Liver (tissue), 9 donors: ENCODE results near the gene ATCAY. TPM values are rescaled to one million over a fixed set of nuclear protein-coding genes. Genes with fewer than 3 reads are reported as not detected.
"Not testable (repeated sequence)": the region's sequence is repeated elsewhere in the genome, so short reads cannot be mapped to it uniquely, and the experiment has no call there.

ENCODE experiments used
- DNase-seq: peaks from one replicate; pipeline ENCODE4 v3.0.0-alpha.2; 2017; ENCODE audit warnings: low spot score
- H3K27ac ChIP-seq, 2 donors: one replicate each; pipeline ENCODE4 v1.7.0; 2013; ENCODE audit warnings: inconsistent platforms in 2 of 2, low read length in 2 of 2, control low read depth in 1 of 2, low read depth in 1 of 2, mild to moderate bottlenecking in 1 of 2
- H3K27me3 ChIP-seq, 4 donors: one replicate each; pipeline versions ENCODE4 v1.6.1 to v1.7.0; 2013; ENCODE audit warnings: low read length in 3 of 4, inconsistent platforms in 1 of 4, mild to moderate bottlenecking in 1 of 4, moderate library complexity in 1 of 4; ENCODE audit not compliant: control insufficient read depth in 4 of 4, insufficient read depth in 4 of 4
- H3K36me3 ChIP-seq, 4 donors: one replicate each; pipeline versions ENCODE4 v1.6.1 to v1.7.0; 2013; ENCODE audit warnings: low read length in 3 of 4, mild to moderate bottlenecking in 3 of 4, low read depth in 1 of 4, moderate library complexity in 1 of 4; ENCODE audit not compliant: control insufficient read depth in 4 of 4, insufficient read depth in 3 of 4
- H3K4me1 ChIP-seq, 4 donors: one replicate each; pipeline versions ENCODE4 v1.6.1 to v1.7.0; 2013; ENCODE audit warnings: low read length in 3 of 4, mild to moderate bottlenecking in 3 of 4, moderate library complexity in 1 of 4; ENCODE audit not compliant: control insufficient read depth in 4 of 4, insufficient read depth in 4 of 4
- H3K4me3 ChIP-seq, 3 donors: one replicate each; pipeline versions ENCODE4 v1.6.1 to v1.7.0; 2013; ENCODE audit warnings: low read length in 3 of 3, control low read depth in 1 of 3, low read depth in 1 of 3, mild to moderate bottlenecking in 1 of 3
- H3K9ac ChIP-seq, 2 donors: one replicate each; pipeline ENCODE4 v1.7.0; 2013; ENCODE audit warnings: low read length in 2 of 2, mild to moderate bottlenecking in 2 of 2, moderate library complexity in 2 of 2, control low read depth in 1 of 2, low read depth in 1 of 2
- H3K9me3 ChIP-seq, 4 donors: one replicate each; pipeline versions ENCODE4 v1.6.1 to v1.7.0; 2013; ENCODE audit warnings: low read length in 3 of 4; ENCODE audit not compliant: control insufficient read depth in 4 of 4
- ATF3 ChIP-seq: IDR thresholded peaks from 2 replicates; pipeline ENCODE4 v1.6.1; 2016; ENCODE audit warnings: antibody characterized with exemption
- EGR1 ChIP-seq, 2 donors: IDR thresholded peaks; 2 replicates each; pipeline ENCODE4 v1.6.1; 2016 to 2018; ENCODE audit warnings: antibody characterized with exemption in 2 of 2, low read depth in 2 of 2
- FOXA1 ChIP-seq: IDR thresholded peaks from 2 replicates; pipeline ENCODE4 v1.6.1; 2016; ENCODE audit warnings: antibody characterized with exemption
- FOXA2 ChIP-seq: IDR thresholded peaks from 2 replicates; pipeline ENCODE4 v1.6.1; 2016; ENCODE audit warnings: antibody characterized with exemption
- GABPA ChIP-seq, 2 donors: IDR thresholded peaks in 1 of 2; conservative IDR thresholded peaks in 1 of 2; 2 replicates each; pipeline ENCODE4 v1.6.1; 2016; ENCODE audit warnings: antibody characterized with exemption in 2 of 2, mild to moderate bottlenecking in 1 of 2, moderate library complexity in 1 of 2
- HNF4A ChIP-seq, 2 donors: conservative IDR thresholded peaks; 2 replicates each; pipeline ENCODE4 v1.6.1; 2016; ENCODE audit warnings: antibody characterized with exemption in 2 of 2, mild to moderate bottlenecking in 2 of 2
- JUND ChIP-seq, 2 donors: IDR thresholded peaks; 2 replicates each; pipeline ENCODE4 v1.6.1; 2016; ENCODE audit warnings: antibody characterized with exemption in 2 of 2
- NR2F2 ChIP-seq: IDR thresholded peaks from 2 replicates; pipeline ENCODE4 v1.6.1; 2016; ENCODE audit warnings: antibody characterized with exemption
- RAD21 ChIP-seq, 2 donors: IDR thresholded peaks; 2 replicates each; pipeline ENCODE4 v1.6.1; 2016; ENCODE audit warnings: antibody characterized with exemption in 2 of 2, mild to moderate bottlenecking in 2 of 2
- REST ChIP-seq: IDR thresholded peaks from 2 replicates; pipeline ENCODE4 v1.6.1; 2016; ENCODE audit warnings: antibody characterized with exemption, mild to moderate bottlenecking
- SP1 ChIP-seq: IDR thresholded peaks from 2 replicates; pipeline ENCODE4 v1.6.1; 2018; ENCODE audit warnings: antibody characterized with exemption, mild to moderate bottlenecking
- TAF1 ChIP-seq: conservative IDR thresholded peaks from 2 replicates; pipeline ENCODE4 v1.6.1; 2016; ENCODE audit warnings: antibody characterized with exemption, mild to moderate bottlenecking
- ZBTB33 ChIP-seq: IDR thresholded peaks from 2 replicates; pipeline ENCODE4 v1.6.1; 2016; ENCODE audit warnings: antibody characterized with exemption
- WGBS: extraction: QIAGEN DNeasy Blood & Tissue Kit; methylation state at CpG from one replicate; pipeline ENCODE4 v1.1.7; 2013; 5-methylcytosine and 5-hydroxymethylcytosine counted together
- polyA plus RNA-seq, 2 donors: library from polyadenylated mRNA; stranded (reverse) in 1 of 2; unstranded in 1 of 2; fragments of 200-250 nt in 1 of 2; fragments of >200 nt in 1 of 2; fragmentation: Nextera tagmentation in 1 of 2; extraction: Ambion mirVana in 1 of 2; gene quantifications; one replicate each; pipeline versions ENCODE4 v1.2.1 to v1.2.3, GENCODE V29; 2013 to 2015
- total RNA-seq, 2 donors: library from RNA; depleted of rRNA; stranded (reverse); fragments of >200 nt; gene quantifications; one replicate each; pipeline ENCODE4 v1.2.3, GENCODE V29; 2014
- donor health status: healthy.
- donor health status: healthy.
- donor health status: healthy.
- donor health status: healthy.
- donor health status: healthy.

Gene ATCAY
- total and polyA plus RNA-seq, 4 donors, result not detected

GRCh38 chr19:3947316-3947933 lies 66.9 kb downstream of the ATCAY start:
- not testable (repeated sequence) for DNase-seq, H3K9me3 ChIP-seq, H3K27me3 ChIP-seq, H3K36me3 ChIP-seq, H3K4me1 ChIP-seq, H3K27ac ChIP-seq, H3K9ac ChIP-seq, H3K4me3 ChIP-seq
- WGBS, result 74% methylated on average over 15 of the region's 15 CpGs

GRCh38 chr19:3949294-3949693 lies 68.8 kb downstream of the ATCAY start:
- H3K27me3 ChIP-seq, result no peaks in the 10 kb centered on the region
- no peak overlapping the region for H3K27ac ChIP-seq
- no peak for TF ChIP-seq REST
- TF ChIP-seq NR2F2, result no peak
- no peak for TF ChIP-seq TAF1
- TF ChIP-seq SP1, result no peak
- TF ChIP-seq EGR1 (IDR thresholded peaks at IDR 0.05; ENCODE audit: low read depth in 2 of 2), result no peak
- no peak for TF ChIP-seq GABPA (IDR thresholded peaks at IDR 0.05 in 1 of 2, conservative IDR thresholded peaks at IDR 0.05 in 1 of 2)
- no peak for TF ChIP-seq FOXA1
- TF ChIP-seq JUND (IDR thresholded peaks at IDR 0.05), result no peak
- TF ChIP-seq ATF3, result no peak
- no peak overlapping the region for H3K9ac ChIP-seq
- H3K4me1 ChIP-seq, result peaks cover 0 to 1% (median 0%) of the 10 kb centered on the region in 4 donors
- H3K4me3 ChIP-seq, result no peak overlapping the region
- 84% methylated on average over 11 of the region's 11 CpGs for WGBS
- H3K9me3 ChIP-seq, result no peaks in the 10 kb centered on the region
- no peaks in the 10 kb centered on the region for H3K36me3 ChIP-seq
- DNase-seq, result no peak

- Histone ChIP-seq H3K9me3 (no peaks in the 10 kb centered on the region), H3K4me3 (peak overlapping the region in 1 of 3 donors; percentile 1), H3K4me1 (peaks cover 0 to 1% (median 0%) of the 10 kb centered on the region in 4 donors), H3K27me3 (no peaks in the 10 kb centered on the region), H3K27ac (no peak overlapping the region), H3K9ac (no peak overlapping the region), H3K36me3 (no peaks in the 10 kb centered on the region)
- no peak for TF ChIP-seq TAF1
- no peak for TF ChIP-seq GABPA (IDR thresholded peaks at IDR 0.05 in 1 of 2, conservative IDR thresholded peaks at IDR 0.05 in 1 of 2)
- TF ChIP-seq HNF4A (conservative IDR thresholded peaks at IDR 0.05), result no peak
- TF ChIP-seq RAD21 (IDR thresholded peaks at IDR 0.05), result no peak
- TF ChIP-seq ZBTB33, result no peak
- no peak for TF ChIP-seq FOXA1
- no peak for TF ChIP-seq FOXA2
- DNase-seq, result no peak
- WGBS, result 58% methylated on average over 20 of the region's 20 CpGs
Observed at GRCh38 chr19:3949997-3950859, 69.7 kb downstream of the ATCAY start.
